ENCODE data around the gene ADAMTS13. TPM values are rescaled to one million over a fixed set of nuclear protein-coding genes. Genes with fewer than 3 reads are reported as not detected.

Gene ADAMTS13
- total RNA-seq, 1 experiment from 2014 or later = 2.0 TPM

DNA sequence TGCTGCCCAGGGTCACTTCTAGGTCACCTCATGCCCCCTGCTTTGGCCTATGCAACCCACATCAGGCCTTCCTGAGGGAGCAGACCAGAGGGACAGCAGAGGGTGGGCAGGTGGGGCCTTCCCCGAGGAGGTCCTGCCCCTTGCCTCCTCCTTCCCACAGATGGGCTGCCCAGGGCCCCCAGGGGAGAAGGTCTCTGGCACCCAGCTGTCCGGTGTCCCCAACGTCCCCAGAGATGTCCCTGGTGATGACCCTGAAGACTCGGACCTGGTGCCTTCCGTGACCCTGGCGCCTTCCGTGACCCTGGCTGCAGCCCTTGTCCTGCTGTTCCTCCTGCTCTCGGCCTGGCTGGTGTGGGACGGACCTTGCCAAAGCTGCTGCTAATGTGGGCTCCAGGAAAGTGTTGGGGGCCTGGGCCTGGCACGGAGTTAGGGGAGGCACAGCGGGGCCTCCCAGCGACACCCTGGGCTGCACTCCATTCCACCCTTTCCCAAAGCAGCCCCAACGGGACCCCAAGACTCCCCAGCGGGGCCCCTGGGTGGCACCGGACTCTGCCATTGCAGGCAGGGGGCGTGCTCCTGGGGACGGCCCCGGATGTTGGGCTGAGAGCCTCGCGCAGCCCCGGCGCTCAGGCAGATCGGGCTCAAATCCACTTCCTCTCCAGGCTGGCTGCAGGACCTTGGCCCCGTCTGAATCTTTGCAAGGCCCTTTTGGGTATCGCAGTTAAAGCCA, 63.5 kb downstream of the ADAMTS13 start:
- DNase-seq = no peak
- Histone ChIP-seq H3K4me3 (no peak overlapping the region), H3K27me3 (no peaks in the 10 kb centered on the region), H3K36me3 (no peaks in the 10 kb centered on the region), H3K9me3 (no peaks in the 10 kb centered on the region)

DNA sequence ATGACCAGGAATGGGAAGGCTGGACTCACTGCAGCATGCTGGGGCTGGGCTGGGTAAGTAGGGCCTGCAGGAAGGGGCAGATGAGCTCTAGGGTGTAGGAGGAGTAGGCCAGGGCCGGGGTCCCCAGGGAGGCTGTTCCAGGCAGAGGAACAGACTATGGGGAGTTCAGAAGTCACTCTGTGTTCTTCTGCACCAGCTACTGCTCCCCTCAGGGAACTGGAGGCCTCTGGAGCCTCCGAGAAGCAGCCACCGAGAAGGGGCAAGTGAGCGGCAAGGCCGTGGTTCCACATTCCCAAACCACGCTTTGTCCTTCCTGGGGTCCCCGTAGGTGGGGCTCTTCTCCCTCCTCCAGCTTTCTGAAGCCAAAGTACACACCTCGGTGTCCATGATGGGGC, 65.2 kb downstream of the ADAMTS13 start:
- no peaks in the 10 kb centered on the region for H3K9me3 ChIP-seq

DNA sequence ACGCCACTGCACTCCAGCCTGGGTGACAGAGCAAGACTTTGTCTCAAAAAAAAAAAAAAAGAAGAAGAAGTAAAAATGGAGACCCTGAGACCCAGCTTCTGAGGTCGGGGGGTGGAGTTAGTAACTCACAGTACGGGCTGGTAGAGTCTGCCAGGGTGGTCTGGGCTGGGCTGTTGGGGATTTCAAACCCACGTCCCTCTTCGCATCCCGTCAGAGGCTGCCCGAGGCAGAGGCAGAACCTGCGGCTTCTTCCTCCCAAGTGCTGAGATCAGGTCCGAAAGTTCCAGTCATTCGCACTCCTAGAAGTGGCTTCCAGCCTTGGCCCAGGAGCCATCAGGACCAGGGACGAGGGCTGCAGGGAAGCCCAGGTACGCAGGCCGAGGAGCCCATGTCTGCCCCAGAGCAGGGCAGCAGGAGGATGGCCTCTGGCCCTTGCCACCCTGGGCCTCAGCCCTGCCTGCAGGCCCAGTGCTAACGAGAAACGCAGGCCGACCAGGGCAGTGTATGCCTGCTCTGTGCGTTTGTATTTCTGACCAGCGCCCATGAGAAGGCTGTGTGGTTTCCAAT, 66.6 kb downstream of the ADAMTS13 start:
- H3K27me3 ChIP-seq = no peaks in the 10 kb centered on the region
- DNase-seq = no peak
- H3K9me3 ChIP-seq = no peaks in the 10 kb centered on the region
- no peaks in the 10 kb centered on the region for H3K36me3 ChIP-seq
- H3K4me3 ChIP-seq = no peak overlapping the region

More for the DNA sequence above, 65.2 kb downstream of the ADAMTS13 start:
- H3K4me3 ChIP-seq = no peak overlapping the region
- H3K36me3 ChIP-seq = no peaks in the 10 kb centered on the region
- H3K27me3 ChIP-seq = no peaks in the 10 kb centered on the region
- no peak for DNase-seq

DNA sequence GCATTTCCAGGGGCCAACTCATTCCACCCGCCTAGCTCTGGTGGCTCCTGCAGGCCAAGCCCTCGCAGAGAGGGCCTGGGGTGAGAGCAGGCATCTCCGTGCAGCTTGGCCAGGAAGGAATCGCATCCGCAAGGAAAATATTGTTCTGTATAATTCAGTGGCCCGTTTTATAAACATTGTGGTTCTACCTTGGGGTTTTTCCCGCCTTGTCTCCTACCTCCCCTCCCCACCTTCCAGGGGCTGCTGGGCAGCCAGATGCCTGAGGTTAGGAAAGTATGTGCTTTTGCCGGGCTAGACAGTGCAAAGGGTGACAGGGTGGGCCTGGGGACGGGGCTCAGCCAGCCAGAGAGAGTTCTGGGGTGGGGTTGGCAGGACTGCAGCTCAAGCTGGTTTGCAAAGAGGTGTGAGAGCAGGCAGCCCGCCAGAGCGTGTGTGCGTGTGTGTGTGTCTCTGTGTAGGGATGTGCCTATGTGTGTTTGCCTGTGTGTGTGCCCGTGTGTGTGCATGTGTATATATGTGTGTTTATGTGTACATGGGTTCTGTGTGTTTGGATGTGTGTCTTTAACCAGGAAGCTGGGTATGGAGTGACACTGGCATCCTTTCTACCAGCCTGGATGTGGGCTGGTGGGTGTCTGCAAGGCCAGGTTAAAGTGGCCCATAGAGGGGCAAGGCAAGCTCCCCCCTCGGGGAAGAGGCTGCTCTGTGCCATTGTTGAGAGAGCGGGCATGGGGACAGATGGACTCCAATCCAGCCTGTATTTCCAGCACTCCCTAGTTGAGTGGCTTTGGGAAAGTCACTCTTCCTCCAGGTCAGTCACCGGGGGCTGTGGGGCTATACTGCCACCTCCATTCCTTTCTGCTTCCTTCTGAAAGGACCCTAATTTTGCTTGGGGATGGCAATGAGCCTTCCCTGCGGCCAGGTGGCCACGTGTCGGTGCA, 67.4 kb downstream of the ADAMTS13 start:
- no peak for DNase-seq
- H3K27me3 ChIP-seq = no peaks in the 10 kb centered on the region
- no peaks in the 10 kb centered on the region for H3K36me3 ChIP-seq

DNA sequence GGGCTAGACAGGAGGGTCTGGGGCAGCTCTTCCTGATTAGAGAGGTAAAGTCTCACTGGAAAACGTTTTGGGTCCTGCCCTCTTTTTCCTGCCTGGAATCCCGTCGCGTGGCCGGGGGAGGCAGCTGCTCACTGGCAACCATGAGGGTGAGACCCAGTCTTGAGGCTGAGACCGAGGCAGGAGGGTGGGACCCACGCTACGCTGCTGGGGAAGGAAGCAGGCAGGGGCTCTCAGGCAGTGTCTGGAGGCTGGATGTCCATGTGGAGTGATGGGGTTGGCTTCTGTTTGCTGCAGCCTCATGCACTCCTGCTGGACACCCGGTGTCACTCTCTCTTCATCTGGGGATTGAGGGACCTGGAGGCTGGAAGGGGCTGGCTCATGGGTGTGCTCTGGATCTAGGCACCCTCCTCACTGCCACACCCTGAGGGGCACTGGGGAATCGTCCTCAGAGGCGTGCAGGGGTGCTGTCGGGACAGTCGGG, 68.1 kb downstream of the ADAMTS13 start:
- Histone ChIP-seq H3K27me3 (no peaks in the 10 kb centered on the region), H3K9me3 (no peaks in the 10 kb centered on the region)
- DNase-seq = no peak

More for the DNA sequence above, 67.4 kb downstream of the ADAMTS13 start:
- Histone ChIP-seq H3K4me3 (no peak overlapping the region), H3K9me3 (no peaks in the 10 kb centered on the region)

DNA sequence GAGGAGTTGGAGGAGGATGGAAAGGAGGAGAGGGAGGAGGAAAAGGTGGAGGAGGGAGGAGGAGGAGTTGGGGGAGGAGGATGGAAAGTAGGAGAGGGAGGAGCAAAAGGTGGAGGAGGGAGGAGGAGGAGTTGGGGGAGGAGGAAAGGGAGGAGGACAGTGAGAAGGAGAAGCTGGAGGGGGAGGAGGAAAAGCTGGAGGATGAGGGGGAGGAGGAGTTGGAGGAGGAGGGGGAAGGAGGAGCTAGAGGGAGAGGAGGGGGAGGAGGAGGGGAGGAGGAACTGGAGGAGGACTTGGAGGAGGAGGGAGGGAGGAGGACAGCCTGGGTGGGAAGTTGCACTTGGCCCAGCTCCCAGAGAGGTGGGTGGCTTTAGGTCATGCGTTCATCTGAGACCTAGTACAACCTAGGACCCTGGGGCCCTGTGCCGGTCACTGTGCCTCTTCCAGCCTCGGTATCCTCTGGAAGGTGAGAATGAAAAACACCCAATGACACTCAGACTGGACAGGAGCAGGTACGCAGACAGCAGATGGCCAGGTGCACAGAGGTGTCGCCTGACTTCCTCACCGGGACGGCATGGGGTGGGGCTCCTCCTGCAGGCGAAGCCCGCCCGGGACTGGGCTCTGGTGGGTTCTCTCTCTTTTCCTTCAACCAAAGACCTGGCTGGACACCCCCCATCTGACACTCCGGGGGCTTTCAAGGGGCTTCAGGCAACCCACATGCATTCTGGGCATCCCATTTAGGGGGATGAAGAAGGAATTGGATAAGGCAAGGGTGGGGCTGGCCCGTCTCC, 68.9 kb downstream of the ADAMTS13 start:
- no peak for DNase-seq
- Histone ChIP-seq H3K9me3 (no peaks in the 10 kb centered on the region), H3K36me3 (no peaks in the 10 kb centered on the region), H3K27me3 (no peaks in the 10 kb centered on the region), H3K4me3 (no peak overlapping the region)

More for the DNA sequence above, 68.1 kb downstream of the ADAMTS13 start:
- Histone ChIP-seq H3K36me3 (no peaks in the 10 kb centered on the region), H3K4me3 (no peak overlapping the region)

DNA sequence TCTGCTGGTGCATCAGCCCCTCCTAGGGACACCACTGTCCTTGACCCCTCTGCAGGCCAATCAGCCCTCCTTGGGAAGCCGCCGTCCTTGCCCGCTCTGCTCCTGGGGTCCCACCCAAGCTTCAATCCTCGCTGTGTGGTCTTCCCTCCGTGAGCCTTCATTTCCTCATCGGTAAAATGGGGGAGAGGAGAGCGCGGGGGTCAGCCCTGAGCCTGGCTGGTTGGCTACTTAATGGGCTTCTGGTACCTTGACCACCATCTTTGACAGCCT, 69.4 kb downstream of the ADAMTS13 start:
- no peaks in the 10 kb centered on the region for H3K9me3 ChIP-seq
- H3K27me3 ChIP-seq = no peaks in the 10 kb centered on the region
- no peak overlapping the region for H3K4me3 ChIP-seq
- no peaks in the 10 kb centered on the region for H3K36me3 ChIP-seq
- DNase-seq = no peak

DNA sequence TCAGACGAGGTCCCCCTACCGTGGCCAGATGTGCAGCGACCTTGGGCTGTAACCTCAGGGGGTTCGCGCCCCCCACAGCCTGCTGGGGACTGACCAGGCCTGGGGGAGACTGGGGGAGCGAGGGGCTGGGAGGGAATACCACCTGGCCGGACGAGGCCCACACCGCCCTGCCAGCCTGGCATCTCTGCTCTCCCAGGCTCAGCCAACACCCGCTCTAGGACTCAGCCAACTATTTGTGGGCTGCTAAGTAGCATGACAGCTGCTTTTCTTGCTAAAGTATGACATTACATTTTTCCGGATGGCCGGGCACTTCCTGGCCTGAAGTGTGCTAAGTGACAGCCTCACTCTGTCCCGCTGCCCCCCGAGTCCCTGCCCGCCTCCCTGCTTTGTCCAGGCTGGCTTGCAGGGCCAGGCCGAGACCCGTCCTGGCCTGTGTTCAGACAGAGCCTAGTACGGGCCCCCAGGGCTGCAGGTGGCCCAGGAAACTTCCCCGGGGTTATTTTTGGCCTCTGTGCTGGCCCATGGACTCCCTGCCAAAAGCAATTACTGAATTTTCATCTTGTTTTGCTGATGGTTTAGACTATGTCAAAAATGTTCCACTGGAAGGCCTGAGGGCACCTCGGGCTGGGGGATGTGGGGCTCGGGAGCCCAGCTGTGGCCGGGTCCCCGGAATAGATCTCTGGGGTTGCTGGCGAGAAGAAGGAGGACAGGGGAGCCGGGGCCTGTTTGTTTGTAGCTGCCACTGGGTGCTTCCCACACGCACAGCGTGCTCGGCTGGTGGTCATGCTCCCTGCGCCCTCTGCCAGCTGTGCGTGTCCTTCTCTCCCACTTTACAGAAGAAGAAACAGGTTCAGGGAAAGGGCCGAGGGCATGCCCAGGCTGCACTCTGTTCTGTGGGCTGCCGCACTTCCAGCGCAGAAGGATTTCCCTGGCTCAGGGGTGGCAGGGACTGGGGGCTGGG, 70.2 kb downstream of the ADAMTS13 start:
- Histone ChIP-seq H3K9me3 (no peaks in the 10 kb centered on the region), H3K4me3 (no peak overlapping the region), H3K36me3 (no peaks in the 10 kb centered on the region), H3K27me3 (no peaks in the 10 kb centered on the region)
- DNase-seq = peak; percentile 47

DNA sequence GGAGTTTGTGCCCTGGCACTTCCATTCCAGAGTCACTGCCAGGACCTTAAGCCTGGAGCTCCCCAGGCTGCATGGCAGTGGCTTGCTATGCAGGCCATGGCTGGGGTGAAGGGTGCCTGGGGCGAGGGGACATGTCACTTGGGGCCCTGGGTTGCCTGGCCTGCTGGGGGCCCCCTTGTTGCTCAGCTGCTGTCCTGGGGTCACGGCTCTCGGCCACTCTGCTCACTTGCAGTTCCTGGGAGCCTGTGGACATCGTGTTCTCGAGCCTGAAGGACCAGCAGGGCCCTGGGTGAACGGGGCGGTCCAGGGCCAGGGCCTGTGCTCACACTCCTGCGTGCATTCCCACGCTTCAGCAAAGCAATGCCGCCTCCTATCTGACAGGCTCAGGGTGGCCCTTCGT, 71.3 kb downstream of the ADAMTS13 start:
- no peak for DNase-seq
- Histone ChIP-seq H3K36me3 (no peaks in the 10 kb centered on the region), H3K27me3 (no peaks in the 10 kb centered on the region), H3K4me3 (no peak overlapping the region), H3K9me3 (no peaks in the 10 kb centered on the region)

DNA sequence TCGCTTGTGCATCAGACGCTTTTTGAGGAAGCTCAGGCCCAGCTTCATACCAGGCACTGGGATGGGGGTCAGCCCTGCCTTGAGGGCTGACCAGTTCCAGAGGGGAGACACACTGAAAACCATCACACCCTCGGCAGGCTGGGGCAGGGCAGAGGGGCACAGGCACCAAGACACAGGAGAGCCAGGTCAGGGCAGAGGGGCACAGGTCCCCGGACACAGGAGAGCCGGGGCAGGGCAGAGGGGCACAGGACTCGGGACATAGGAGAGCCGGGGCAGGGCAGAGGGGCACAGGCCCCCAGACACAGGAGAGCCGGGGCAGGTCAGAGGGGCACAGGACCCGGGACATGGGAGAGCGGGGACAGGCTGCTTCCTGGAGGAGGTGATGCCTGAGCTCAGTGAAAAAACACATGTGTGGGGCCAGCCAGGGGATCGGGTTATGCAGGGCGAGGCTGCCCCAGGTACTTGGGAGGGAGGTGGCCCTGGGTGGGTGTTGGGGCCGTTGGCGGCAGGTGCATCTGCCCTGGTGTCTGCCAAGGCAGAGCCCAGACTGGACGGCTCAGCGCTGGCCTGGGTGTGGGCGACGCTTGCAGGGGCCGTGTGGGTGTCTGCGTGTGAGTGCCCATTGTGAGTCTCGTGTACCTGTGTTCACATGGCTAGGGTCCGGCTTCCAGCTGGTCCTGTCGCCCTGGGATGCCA, 71.8 kb downstream of the ADAMTS13 start:
- H3K4me3 ChIP-seq = no peak overlapping the region
- no peak for DNase-seq
- no peaks in the 10 kb centered on the region for H3K36me3 ChIP-seq
- H3K9me3 ChIP-seq = no peaks in the 10 kb centered on the region
- H3K27me3 ChIP-seq = no peaks in the 10 kb centered on the region

DNA sequence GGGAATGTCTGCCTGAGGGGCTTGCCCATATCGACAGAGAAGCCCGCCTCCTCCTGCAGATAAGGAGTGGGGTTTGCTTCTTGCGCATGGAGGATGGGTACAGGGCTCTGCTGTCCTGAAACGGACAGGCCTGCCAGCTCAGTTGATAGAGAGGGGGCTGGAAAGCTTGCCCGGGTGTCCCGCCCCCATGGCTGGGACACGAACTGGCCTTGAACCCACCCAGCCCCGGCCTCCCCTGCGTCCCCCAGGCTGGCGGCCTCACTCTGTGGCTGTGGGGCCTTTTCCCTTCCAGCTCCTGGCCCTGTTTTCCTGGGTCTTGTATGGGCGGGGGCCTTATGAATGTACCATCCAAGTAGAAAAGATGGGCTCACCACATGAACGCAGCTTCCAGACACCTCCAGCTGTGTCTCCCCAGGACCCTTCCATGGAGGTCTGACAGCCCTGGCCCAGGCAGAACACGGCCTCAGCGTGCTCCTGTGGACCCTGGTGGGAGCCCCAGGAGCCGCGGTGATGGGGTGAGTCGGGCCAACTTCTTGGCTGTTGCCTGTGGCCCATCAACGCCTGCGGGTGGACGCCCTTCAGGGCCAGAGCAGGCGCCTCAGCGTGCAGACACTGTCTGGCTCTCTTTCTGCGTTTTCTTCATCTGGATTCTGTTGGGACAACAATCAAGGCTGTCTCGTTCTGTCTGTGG, 72.6 kb downstream of the ADAMTS13 start:
- Histone ChIP-seq H3K36me3 (no peaks in the 10 kb centered on the region), H3K4me3 (no peak overlapping the region), H3K27me3 (no peaks in the 10 kb centered on the region), H3K9me3 (no peaks in the 10 kb centered on the region)
- no peak for DNase-seq

DNA sequence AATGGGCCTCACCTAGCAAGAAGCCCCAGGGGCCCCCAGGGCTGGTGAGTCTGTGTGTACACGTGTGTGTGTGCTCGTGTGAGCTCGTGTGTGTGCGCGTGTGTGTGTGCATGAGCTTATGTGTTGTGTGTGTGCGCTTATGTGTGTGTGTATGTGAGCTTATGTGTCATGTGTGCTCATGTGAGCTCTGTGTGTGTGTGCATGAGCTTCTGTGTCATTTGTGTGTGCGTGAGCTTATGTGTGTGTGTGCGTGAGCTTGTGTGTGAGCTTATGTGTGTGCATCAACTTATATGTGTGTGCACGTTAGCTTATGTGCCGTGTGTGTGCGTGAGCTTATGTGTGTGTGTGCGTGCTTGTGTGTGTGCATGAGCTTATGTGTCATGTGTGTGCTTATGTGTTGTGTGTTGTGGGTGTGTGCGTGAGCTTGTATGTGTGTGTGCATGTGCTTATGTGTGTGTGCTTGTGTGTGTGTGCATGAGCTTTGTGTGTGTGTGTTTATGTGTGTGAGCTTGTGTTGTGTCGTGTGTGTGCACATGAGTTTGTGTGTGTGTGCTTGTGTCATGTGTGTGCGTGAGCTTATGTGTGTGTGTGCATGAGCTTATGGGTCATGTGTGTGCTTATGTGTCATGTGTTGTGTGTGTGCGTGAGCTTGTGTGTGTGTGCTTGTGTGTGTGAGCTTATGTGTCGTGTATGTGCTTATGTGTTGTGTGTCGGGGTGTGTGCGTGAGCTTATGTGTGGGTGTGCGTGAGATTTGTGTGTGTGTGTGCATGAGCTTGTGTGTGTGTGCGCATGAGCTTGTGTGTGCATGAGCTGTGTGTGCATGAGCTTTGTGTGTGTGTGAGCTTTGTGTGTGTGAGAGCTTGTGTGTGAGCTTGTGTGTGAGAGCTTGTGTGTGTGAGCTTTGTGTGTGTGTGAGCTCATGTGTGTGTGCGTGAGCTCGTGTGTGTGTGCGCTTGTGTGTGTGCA, 73.4 kb downstream of the ADAMTS13 start:
- no peaks in the 10 kb centered on the region for H3K9me3 ChIP-seq
- no peaks in the 10 kb centered on the region for H3K27me3 ChIP-seq
- no peak overlapping the region for H3K4me3 ChIP-seq
- no peaks in the 10 kb centered on the region for H3K36me3 ChIP-seq
- DNase-seq = no peak

DNA sequence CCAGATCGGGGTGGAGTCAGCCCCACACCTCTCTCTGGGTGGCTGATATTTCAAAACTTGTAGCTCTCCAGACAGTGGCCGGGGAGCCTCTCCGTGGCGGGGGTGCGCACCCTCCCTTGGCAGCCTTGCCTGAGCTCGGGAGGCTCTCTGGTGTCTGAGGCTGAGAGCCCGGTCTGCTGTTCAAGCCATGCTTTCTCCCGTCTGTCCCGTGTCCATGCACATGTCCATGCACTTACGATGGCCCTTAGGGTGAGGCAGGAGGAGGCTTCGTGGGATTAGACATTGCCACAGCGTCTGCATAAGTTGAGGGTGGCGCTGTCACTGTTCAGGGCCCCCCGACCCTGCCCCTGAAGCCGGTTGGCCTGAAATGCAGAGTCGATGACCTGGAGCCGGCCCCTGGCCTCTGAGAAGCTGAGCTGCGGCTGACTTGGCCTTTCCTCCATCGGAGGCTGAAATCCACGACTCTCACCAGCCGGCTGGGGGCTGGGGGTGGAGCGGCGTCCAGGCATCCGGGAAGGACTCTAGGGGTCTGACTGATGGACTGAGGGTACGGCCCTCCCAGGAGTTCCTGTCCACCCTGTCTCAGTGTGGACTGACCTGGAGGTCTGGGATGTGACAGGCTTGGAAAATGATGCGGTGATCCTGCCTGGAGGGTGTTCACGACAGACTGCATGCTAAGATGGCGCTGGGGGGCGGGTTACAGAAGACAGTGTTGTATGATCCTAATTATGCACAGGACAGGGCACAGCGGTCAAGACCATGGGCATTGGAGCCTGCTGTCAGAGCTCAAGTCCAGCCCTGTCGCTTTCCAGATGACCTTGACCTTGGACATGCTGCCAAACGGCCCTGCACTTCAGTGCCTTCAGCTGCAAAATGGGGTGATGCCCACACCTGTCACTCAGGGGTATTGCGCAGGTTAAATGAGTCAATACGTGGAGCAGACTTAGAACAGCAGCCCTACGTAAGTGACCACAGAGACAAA, 75.0 kb downstream of the ADAMTS13 start:
- Histone ChIP-seq H3K36me3 (no peaks in the 10 kb centered on the region), H3K27me3 (no peaks in the 10 kb centered on the region), H3K4me3 (no peak overlapping the region), H3K9me3 (peaks cover 4% of the 10 kb centered on the region)
- no peak for DNase-seq

Data from MG63 (cell line).